HG03045 (cell line): ENCODE results near the gene DCHS1.
"Not testable (repeated sequence)": the region's sequence is repeated elsewhere in the genome, so short reads cannot be mapped to it uniquely, and the experiment has no call there.

Experiments used
- ATAC-seq: cut with Tn5 transposase; IDR thresholded peaks from one replicate; pipeline ENCODE4 v1.9.1; 2021; ENCODE audit warnings: mild to moderate bottlenecking, moderate library complexity; ENCODE audit not compliant: unreplicated experiment

DCHS1 gene

GRCh38 chr11:6655790-6656583 is at the start of gene DCHS1:
Gene DCHS1 (minus strand): TSS chr11:6655809. CDS start chr11:6641613, 14,196 bp downstream.
- ATAC-seq: no peak

DNA sequence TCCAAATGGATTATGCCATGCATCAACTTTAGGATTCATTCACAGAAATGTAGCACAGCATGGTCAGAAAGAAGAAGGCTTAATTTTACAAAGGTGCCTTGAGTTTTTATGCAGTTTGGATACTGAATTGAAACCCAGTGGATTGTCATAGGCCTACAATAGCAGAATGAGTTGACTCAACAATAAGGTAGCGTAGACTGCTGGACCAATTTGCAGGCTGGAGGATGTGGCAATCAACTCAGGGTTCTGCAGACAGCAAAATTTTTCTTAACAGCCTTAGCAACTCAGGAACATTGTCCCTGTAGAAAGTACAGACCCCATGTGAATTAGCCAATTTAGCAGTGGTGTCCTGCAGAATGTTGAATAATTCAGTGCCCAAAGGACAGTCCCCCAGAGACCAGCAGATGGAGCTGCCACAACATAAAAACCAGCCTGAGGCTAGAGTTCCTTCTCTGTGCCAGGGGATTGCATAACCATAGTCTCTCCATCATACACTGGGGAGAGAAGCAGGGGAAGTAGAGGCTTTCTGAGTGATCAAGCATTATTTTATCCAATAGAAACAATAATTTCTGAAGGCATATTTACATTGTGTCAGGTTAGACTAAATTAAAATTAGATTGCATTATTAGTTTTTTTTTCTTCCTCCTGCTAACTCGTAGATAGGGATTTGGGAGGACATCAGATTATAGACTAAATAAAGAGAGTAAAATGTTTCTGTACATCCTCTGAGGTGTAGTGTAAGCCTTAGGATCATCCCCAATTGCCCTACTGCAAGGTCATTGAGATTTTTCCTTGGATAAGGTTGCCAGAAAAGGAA is 47.8 kb upstream of the DCHS1 start:
- no peak for ATAC-seq

GRCh38 chr11:6701955-6702354 is 46.3 kb upstream of the DCHS1 start:
- ATAC-seq: not testable (repeated sequence)

DNA sequence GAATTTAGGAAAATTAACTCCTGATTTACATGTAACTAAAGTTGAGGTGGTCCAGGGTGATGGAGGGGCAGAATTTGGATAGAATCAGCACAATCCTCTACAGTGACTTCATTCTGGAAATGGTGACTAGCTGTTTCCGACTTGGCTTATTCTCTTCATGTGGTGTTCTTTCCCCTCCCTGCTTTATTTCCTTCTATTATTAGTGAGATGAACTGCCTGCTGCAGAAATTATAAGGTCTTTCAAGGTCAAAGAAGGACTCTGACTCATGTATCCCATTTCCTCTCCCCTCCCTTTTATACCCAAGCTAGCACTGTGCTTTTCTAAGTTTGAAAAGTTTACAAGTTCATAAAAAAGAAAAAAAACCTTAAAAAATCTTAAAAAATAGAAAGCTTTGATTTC is 39.8 kb upstream of the DCHS1 start:
- no peak for ATAC-seq

DNA sequence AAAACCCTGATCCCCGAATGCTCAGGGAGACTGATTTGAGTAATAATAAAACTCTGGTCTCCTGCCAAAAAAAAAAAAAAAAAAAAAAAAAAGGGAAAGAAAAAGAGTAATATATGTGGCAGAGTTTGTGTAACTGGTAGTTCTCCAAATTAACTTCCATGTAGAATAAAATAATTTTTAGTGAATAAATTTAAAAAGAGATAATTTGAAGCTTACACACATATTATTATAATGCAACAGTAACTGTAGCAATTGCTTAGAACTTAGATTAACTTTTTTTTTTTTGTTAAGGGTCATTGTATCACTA is 38.6 kb upstream of the DCHS1 start:
- ATAC-seq: no peak

- ATAC-seq: no peak
Measured at GRCh38 chr11:6693342-6694228, 38.0 kb upstream of the DCHS1 start.

- no peak for ATAC-seq
Measured at GRCh38 chr11:6692128-6692527, 36.5 kb upstream of the DCHS1 start.

- not testable (repeated sequence) for ATAC-seq
Measured at GRCh38 chr11:6690431-6691132, 35.0 kb upstream of the DCHS1 start.

DNA sequence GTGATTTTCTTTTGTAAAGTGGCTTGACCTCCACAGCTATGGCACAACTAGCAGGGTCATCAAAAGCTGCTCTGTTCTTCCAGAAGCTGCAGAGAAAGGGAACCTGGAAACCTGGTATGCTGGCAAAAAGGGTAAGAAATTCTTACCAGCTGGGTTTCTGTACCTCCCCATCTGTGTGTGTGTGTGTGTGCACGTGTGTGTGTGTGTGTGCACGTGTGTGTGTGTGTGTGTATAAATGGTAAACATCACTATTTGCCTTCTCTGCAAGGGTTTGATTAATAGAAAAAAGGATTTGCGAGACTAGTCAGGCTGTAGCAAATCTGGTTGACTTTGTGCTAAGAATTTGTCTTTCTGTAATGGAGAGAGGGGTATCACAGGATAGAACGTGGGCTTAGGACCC is 32.3 kb upstream of the DCHS1 start:
- ATAC-seq: no peak

DNA sequence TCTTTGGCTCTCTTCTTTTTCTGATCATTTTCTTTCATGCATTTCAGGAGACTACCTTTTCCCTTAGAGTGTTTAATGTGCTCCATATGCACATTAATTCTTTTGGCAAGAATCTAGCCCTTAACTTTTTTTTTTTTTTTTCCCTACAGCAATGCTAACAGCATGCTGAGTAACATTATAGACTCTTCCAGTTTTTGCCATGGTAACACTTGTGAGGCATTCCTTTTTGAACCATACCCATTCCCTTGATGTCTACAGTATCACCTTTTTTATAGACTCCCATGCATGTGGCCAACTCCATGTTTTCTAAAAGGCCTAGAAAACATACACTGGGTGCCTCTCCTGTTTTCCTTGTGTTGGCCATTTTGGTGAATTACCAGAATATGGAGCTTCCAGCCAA is 30.4 kb upstream of the DCHS1 start:
- no peak for ATAC-seq

- ATAC-seq: not testable (repeated sequence)
Measured at GRCh38 chr11:6684068-6684467, 28.5 kb upstream of the DCHS1 start.

DNA sequence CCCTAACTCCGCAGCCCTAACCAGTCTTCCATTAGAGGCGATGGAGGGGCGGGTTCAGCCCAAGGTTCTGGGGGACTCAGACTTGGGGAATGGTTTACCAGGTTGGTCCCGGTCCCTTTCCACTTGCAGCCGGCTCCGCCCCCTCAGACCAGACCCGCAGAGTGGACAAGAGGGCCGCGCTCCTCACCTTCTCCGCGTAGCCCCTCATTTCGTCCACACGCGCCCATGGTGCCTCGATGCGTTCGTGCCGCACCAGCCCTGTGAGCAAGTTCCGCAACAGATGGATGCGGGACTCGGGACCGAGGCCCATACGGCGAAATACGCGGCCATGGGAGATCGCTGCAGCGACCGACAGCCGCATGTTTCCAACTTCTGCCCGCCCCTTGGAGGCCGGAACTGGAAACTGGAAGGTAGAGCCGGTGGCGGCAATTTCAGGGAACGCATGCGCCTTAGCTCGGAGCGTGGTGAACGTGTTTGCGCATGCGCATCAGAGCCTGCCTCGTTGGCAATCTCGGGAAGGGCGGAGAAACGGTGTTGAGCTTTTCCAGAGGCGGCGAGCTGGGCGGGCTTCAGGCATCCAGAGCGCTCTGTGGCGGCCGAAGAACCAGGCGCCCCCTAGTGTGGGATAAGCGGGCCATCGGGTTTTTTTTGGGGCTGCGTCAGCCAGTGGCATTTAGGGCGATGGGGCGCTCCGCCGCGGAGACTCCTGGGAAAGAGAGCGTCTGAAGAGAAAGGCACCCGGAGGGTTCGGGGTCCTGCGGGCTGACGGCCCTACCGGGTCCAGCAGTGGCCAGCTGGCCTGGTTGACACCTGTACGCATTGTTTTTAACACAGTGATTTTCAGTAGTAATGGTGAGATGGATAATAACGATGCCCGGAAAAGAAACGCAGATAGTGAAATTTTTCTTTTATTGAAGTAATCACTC is 27.6 kb upstream of the DCHS1 start, which contains the start of gene MRPL17:
Gene MRPL17, minus strand, starts transcription at position 405 of the 926 bp plus-strand sequence. Its CDS starts 44 bp downstream, at position 361.
- ATAC-seq: peak; percentile 93

DNA sequence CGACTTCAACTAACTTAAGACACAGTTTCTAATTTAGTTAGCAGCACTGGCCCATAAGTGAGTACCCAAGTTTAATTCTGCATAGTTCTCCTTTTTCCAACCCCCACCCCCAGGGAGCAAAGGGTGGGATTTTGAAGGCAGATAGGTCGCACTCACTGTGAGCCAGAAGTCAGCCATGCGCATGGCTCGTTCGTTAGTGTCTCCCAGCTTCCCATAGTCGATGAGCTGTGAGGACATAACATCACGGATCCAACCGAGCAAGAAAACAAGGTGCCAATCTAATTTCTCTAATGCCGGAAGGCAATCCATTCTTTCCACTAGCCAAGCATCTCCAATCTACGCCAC is 27.0 kb upstream of the DCHS1 start:
- ATAC-seq: peak; percentile 1

DNA sequence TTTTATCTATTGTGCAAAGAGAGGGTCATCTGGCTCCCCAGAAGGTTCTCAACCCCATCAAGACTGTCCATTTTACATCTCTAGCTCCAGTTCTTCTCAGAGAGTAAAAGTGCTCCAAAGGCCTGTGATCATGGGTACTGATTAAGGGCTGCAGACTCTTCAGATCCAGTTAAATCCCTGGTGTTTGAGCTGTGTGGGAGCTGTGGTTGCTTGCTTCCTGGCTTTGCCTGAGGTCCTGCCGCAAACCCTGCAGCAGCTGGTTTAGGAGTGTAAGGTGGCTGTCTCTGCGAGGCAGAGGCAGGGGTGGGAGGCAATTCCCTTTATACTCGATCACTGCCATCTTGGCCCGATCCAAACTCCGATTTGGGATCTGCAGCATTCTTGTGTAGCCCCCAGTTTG is 26.3 kb upstream of the DCHS1 start:
- ATAC-seq: no peak

DNA sequence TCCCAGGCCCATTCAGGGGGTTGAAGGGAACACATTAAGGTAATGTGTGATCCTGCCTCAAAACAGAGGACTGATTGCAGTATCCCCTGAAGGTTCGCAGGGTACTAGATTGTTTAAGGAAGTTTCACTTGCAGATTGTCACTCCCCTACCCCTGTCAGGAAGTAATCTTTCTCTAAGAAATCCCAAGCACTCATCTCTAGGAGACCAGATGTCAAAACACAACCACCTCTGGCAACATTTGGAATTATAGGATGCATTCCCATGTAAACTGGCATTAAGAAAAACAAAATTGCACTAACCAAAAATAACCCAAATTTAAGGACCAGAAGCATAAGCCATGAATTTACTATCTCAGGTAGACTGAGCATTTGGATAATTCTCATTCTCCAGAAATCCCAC is 25.9 kb upstream of the DCHS1 start:
- no peak for ATAC-seq

GRCh38 chr11:6677018-6677417 is 21.4 kb upstream of the DCHS1 start:
- no peak for ATAC-seq

DNA sequence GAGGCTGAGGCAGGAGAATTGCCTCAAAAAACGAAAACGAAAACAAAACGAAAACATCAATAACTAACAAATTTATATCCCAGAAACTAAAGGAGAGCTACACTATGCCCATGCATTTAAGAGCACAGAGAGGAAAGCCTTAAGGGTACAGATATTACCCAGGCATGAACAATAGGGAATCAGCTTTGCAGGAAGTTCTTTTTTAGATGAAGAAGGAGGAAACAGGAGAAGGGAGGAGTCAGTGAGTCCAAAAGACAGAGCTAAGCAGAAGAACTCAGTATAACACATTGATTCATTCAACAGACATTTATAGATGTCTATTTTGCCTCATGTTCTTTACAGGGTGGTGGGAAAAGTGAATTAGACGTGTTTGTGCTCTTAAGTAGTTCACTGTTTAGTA is 19.3 kb upstream of the DCHS1 start:
- ATAC-seq: no peak

DNA sequence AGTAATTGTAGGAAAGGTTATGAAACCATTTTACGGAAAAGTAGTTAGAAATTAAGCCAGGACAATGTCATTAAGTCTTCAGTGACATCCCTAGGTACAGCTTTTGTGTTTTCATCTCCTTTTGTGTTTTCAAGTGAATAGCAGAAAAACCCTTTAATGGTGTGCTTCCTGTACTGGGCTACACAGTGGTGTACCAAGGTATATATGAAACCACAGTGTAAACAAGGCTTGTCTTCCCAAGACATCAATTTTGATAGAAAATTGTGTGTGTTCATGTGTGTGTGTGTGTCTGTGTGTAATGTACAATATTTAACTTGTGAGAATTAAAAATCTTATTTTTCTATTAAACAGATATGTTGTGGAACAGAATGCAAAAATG is 18.6 kb upstream of the DCHS1 start:
- ATAC-seq: no peak

DNA sequence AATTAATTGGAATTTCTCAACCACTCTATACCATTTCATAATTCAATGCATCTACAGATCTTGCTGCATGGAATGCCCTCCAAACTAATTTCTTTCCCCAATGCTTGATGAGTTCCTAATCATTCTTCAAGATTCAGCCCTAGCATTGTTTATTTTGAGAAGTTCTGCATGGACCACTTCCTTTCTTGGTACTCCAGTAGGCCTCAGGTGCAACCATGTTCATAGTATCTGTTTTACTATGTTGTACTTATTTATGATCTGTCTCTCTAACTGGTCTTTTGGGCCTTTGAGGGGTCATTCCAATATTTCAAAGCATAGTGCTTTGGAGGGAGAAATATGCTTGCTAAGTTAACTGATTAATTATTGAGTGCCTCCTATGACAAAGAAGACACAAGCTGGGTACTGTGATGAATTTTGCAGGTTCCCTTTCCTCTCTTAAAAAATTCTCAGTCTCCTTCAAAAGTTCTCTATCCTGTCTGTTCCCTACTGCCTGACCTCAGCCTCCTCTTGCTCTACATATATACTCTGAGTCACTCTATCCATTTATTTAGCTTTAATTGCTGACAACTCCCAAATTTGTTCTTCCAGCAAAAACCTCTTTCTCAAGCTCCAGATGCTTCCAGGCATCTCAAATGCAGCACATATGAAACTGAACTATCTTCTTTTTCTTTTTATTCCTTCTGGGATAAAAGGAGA is 18.1 kb upstream of the DCHS1 start:
- ATAC-seq: no peak
